Brain microvascular endothelial cell (primary cell): Measurements from ENCODE around the gene GJA1.

Source experiments
- DNase-seq: peaks from one replicate; pipeline ENCODE4 v3.0.0-alpha.2; 2020
- H3K27ac ChIP-seq: fragments of 250-450 bp; sonication (Bioruptor Pico); 2 replicates; pipeline ENCODE4 v1.5.1; 2020; ENCODE audit warnings: mild to moderate bottlenecking, moderate library complexity
- H3K27me3 ChIP-seq: fragments of 250-450 bp; sonication (Bioruptor Pico); replicated peaks from 2 replicates; pipeline ENCODE4 v1.5.1; 2020; ENCODE audit warnings: mild to moderate bottlenecking
- H3K36me3 ChIP-seq: fragments of 250-450 bp; sonication (Bioruptor Pico); replicated peaks from 2 replicates; pipeline ENCODE4 v1.5.1; 2020; ENCODE audit warnings: mild to moderate bottlenecking
- H3K4me3 ChIP-seq: 2 replicates; pipeline ENCODE4 v1.5.1; 2011; ENCODE audit warnings: low read depth, mild to moderate bottlenecking, control low read depth, low read length, moderate library complexity
- in situ Hi-C: cut with HindIII; loops from 2 replicates; pipeline ENCODE4 v1.10.0; 2017; ENCODE audit warnings: low sequenced_read_pairs, low pct_ligation_motif_present
- TF ChIP-seq, protein P1 (sequence below): IDR thresholded peaks from 2 replicates; pipeline ENCODE4 v1.5.1; 2011; ENCODE audit warnings: low read depth, mild to moderate bottlenecking, moderate library complexity, low read length, control low read depth, inconsistent platforms; ENCODE audit errors: missing control alignments

Gene GJA1

DNA sequence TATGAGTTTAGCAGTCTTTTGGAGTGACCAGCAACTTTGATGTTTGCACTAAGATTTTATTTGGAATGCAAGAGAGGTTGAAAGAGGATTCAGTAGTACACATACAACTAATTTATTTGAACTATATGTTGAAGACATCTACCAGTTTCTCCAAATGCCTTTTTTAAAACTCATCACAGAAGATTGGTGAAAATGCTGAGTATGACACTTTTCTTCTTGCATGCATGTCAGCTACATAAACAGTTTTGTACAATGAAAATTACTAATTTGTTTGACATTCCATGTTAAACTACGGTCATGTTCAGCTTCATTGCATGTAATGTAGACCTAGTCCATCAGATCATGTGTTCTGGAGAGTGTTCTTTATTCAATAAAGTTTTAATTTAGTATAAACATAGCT is 13.9 kb downstream of the GJA1 start:
- TF ChIP-seq, protein P1, sequence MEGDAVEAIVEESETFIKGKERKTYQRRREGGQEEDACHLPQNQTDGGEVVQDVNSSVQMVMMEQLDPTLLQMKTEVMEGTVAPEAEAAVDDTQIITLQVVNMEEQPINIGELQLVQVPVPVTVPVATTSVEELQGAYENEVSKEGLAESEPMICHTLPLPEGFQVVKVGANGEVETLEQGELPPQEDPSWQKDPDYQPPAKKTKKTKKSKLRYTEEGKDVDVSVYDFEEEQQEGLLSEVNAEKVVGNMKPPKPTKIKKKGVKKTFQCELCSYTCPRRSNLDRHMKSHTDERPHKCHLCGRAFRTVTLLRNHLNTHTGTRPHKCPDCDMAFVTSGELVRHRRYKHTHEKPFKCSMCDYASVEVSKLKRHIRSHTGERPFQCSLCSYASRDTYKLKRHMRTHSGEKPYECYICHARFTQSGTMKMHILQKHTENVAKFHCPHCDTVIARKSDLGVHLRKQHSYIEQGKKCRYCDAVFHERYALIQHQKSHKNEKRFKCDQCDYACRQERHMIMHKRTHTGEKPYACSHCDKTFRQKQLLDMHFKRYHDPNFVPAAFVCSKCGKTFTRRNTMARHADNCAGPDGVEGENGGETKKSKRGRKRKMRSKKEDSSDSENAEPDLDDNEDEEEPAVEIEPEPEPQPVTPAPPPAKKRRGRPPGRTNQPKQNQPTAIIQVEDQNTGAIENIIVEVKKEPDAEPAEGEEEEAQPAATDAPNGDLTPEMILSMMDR: no peak
- DNase-seq: no peak
- no peaks in the 10 kb centered on the region for H3K27me3 ChIP-seq
- in situ Hi-C loops: no loop called here
- H3K4me3 ChIP-seq: no peak overlapping the region
- H3K27ac ChIP-seq: no peak overlapping the region
- peaks cover 52% of the 10 kb centered on the region for H3K36me3 ChIP-seq

DNA sequence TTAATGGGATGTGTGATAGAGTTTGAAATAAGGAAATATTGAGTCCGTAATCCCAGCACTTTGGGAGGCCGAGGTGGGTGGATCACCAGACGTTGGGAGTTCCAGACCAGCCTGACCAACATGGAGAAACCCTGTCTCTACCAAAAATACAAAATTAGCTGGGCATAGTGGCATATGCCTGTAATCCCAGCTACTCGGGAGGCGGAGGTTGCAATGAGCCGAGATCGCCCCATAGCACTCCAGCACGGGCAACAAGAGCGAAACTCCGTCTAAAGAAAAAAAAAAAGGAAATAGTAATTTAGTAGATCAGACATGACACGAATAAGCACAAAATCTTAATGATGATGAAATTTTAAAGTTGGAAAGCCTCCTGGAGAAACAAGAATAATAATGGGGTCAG is 14.8 kb downstream of the GJA1 start:
- in situ Hi-C loops: no loop called here
- TF ChIP-seq, protein P1: no peak
- DNase-seq: no peak
- Histone ChIP-seq H3K27ac (no peak overlapping the region), H3K36me3 (peaks cover 46% of the 10 kb centered on the region), H3K4me3 (no peak overlapping the region), H3K27me3 (no peaks in the 10 kb centered on the region)

DNA sequence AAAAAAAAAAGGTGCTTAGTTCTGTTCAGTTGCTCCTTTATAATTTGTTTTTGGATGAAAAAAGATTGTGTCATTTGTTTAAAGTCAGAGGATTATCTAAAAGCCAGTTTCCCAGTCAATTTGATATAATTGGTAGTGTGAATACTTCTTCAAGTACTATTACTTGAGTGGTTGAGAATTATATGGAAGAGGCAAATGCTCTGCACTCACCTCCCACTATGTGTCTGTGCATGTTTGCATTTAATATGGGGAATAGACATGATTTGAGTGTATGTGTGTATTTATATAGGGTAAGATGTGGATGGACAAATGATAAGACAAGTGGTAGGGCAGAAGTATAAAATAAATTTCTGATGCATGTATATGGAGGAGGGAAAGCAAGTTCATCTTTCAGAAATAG is 15.8 kb downstream of the GJA1 start:
- H3K4me3 ChIP-seq: no peak overlapping the region
- TF ChIP-seq, protein P1: no peak
- no peak for DNase-seq
- peaks cover 36% of the 10 kb centered on the region for H3K36me3 ChIP-seq
- H3K27ac ChIP-seq: no peak overlapping the region
- H3K27me3 ChIP-seq: no peaks in the 10 kb centered on the region
- in situ Hi-C loops: no loop called here

DNA sequence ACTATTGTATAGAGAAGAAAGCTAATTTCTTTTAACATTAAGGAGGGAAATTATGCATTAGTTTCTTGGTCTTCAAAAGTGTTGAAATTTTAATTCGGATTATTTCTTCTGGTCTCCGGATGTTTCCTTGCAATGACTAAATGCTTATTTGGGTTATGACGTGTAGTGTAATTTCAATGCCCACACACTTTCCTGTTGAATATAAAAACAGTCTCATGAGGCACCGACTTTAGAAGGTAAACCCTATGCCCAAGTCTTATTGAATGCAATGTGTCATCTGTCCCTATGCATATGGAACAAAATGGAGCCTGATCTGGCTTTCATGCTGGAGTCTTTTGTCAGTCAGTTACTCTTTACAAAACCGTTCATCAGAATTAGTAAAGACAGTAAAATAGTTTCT is 17.7 kb downstream of the GJA1 start:
- in situ Hi-C loops: no loop called here
- TF ChIP-seq, protein P1: no peak
- Histone ChIP-seq H3K36me3 (peaks cover 18% of the 10 kb centered on the region), H3K27ac (no peak overlapping the region), H3K27me3 (no peaks in the 10 kb centered on the region), H3K4me3 (no peak overlapping the region)
- no peak for DNase-seq

DNA sequence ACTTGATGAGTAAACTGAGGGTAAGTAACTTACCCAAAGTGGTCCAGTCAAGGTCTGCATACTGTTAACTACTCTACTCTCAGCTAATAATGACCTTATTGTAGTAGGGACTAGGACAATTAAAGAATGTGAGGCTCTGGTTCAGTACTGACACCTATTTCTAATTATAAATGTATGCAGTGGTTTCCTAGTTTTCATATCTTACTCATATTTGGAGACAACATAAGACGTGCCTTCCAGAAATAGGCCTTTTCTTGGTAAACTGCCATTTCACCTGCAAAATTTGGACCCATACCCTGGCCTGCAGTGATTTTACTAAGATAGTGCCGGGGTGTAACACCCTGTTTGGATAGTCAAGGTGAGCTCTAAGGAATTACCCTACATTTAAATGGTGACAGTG is 24.7 kb downstream of the GJA1 start:
- Histone ChIP-seq H3K4me3 (no peak overlapping the region), H3K36me3 (no peaks in the 10 kb centered on the region), H3K27me3 (no peaks in the 10 kb centered on the region), H3K27ac (no peak overlapping the region)
- TF ChIP-seq, protein P1: no peak
- in situ Hi-C loops: no loop called here
- no peak for DNase-seq

DNA sequence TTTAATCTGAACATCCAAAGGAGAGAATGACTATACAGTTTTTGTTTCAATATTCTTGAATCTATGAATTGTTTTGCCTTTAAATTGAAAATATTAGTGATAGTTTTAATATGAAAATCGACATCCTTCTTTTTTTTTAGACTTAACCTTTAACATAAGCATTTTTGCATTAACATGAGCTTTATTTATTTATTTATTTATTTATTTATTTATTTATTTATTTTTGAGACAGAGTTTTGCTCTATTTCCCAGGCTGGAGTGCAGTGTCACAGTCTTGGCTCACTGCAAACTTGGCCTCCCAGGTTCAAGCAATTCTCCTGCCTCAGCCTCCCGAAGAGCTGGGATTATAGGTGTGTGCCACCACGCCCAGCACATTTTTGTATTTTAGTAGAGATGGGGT is 27.6 kb downstream of the GJA1 start:
- TF ChIP-seq, protein P1: no peak
- no peak overlapping the region for H3K27ac ChIP-seq
- H3K4me3 ChIP-seq: no peak overlapping the region
- DNase-seq: no peak
- in situ Hi-C loops: no loop called here
- no peaks in the 10 kb centered on the region for H3K27me3 ChIP-seq
- H3K36me3 ChIP-seq: no peaks in the 10 kb centered on the region
